Measurements from ENCODE around the gene EHD1.

EHD1 gene

DNA sequence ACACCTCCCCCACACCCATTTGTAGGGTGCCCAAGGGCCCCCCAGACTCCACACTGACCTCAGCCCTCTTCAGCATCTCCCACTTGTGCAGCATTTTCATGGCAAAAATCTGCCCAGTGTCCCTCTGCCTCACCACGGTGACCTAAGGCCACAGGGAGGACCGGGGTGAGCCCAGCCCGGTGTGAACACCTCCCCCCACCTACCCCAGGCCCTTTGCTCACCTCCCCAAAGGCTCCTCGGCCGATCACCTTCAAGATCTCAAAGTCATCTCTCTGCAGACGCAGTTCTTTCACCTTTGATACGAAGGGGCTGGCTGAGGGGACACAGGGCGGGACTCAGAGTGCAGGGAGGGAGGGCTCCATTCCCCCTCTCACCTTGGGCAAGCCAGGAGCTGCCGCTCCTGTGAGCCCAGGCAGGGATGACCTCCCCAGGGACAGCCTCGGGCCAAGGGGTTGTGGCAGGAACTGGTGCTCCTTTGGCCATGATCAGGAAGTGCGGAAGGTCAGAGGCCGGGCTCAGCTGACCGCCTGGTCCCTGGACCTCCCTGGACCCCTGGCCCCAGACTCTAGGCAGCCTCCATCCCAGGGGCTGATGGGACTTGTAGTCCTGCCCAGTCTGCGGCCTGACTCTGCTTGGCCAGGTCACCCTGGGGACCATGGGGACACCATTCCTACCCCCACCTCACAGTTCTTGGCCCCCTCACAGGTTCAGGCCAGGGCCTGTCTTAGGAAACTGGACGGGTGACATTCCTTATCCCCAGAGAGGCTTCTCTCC lies 36.6 kb downstream of the EHD1 start:
- intact Hi-C loops (cut with DNase I): no loop called here

DNA sequence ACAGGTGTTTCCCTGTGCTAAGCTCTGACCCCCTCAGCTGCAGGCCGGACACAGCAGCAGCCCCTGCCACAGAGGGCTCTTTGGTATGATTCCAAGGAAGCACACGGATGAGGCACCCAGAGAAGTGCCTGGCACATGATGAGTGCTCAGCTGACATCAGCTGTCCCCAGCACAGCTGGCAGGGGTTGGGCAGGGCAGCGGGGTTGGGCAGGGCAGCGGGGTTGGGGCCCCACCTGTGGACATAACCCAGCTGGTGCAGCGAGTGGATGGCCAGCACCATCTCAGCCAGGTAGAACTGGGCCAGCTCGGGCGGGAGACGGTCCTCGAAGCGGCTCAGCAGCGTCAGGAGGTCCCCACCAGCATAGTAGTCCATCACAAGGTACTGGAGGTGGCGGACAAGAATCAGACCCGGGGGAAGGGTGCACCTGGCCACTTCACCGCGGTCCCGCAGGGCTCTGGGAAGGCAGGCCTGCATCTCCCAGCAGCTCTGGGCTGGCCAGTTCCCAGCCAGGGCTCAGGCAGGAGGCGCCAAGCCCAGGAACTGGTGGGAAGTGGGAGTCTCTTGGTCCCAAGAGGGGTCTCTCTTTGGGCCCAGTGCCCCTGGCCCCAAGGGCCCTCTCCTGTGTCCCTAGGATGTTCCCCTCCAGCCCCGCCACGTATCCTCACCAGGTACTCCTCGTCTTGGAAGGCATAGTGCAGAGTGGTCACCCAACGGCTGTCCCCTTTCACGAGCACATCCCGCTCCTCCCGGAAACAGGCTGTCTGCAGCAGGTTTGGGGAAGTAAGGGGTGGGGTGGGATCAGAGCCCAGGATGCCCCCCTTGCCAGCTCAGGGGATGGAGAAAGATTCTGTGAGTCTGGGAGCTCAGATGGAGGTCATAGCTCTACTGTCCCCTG lies 38.3 kb downstream of the EHD1 start:
- no peak for DNase-seq
- intact Hi-C loops (cut with DNase I): no loop called here

More for the DNA sequence above, 36.6 kb downstream of the EHD1 start:
- no peak for DNase-seq

DNA sequence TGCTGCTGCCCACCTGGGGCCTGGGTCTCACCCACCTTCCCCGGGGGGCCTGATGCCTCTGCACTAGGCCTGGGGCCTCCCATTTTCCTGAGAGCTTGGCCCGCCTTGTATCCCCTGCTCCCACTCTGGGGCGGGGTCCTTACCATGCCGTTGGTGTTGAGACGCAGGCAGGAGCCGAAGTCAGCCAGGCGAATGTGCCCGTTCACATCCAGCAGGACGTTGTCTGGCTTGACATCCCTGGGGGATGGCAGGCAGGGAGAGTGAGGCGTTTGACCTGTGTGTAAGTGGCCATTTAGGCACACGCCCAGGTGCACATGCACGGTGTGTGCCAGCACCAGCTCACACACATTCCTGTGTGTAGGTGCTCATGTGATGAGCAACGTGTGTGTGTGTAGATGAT lies 39.1 kb downstream of the EHD1 start:
- intact Hi-C loops (cut with DNase I): no loop called here
- no peak for DNase-seq

DNA sequence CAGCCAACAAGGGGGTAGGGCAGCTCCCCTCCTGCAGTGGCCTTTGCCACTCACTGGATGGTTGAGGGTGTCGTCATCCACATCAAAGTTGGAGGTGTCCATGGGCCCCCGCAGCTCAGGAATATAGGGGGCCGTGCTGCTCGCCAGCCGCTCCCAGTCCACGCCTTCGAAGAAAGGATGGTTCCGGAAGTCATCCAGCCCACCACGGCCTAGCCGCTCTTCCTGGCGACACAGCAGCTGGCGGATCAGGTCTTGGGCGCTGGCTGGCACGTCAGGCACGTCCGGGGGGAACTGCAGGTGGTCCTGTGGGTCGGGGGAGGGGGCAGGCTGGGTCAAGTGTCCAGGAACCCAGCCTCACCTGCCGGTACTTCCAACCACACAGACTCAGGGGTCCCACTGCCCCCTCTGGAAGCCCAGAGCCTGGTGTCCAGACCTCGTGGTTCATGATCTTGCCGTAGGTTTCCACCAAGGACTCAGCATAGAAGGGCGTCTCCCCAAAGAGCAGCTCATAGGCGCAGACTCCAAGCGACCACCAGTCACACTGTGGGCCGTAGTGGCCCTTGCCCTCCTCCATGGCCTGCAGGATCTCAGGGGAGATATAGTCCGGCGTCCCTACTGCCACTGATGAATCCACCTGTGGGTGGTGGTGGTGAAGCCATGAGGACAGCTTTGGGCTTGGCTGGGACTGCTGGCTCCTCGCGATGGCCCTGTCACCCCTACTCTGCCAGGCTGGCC lies 39.7 kb downstream of the EHD1 start:
- no peak for DNase-seq
- intact Hi-C loops (cut with DNase I): no loop called here

DNA sequence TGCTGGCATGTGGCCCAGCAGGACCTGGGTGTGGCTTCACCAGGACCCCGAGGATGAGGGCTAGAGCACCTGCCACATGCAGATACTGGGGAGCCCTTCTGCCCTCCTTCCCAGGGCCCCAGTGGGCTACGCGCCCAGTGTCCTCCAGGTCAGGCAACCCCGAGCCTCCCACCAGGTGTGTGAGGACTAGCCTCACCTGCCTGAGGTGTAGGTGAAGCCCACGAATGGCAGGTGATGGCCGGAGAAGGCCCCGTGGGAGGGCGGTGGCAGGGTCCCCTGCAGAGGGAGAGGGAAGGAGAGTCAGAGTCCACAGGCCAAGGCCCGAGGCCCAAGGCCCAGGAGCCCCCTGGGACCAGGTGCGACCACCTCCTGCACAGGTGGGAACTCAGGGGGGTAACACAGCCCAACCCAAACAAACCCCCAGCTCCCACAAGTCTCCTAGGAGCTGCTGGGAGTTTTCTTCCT lies 40.5 kb downstream of the EHD1 start:
- no peak for DNase-seq
- intact Hi-C loops (cut with DNase I): no loop called here

DNA sequence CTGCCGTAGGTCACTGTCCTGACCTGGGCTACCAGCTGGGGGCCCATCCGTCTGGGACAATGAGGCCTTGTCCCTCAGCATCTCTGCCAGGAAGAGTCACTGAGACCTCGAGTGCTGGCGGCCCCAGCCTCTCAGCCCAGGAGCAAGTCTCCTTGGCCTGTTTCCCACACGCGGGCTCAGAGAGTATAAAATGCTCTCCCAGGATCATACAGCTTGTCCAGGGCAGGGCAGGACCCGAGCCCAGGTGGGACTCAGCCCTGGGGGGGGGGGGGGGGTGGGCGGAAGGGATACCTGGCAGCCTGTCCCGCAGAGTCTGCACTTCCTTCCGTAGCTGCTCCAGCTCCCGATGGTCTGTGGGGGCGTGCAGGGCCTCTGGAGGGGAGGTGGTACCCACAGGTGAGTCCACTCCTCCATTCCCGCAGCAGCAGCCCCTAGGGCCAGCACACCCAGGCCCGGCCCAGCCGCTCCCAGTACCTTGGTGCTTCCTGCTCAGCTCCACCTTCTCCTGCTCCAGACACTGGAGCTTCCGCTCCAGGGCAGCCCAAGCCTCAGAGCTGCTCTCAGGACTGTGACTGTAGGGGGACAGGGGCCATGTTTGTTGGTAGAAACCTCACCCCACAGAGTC lies 41.9 kb downstream of the EHD1 start:
- no peak for DNase-seq
- intact Hi-C loops (cut with DNase I): no loop called here

DNA sequence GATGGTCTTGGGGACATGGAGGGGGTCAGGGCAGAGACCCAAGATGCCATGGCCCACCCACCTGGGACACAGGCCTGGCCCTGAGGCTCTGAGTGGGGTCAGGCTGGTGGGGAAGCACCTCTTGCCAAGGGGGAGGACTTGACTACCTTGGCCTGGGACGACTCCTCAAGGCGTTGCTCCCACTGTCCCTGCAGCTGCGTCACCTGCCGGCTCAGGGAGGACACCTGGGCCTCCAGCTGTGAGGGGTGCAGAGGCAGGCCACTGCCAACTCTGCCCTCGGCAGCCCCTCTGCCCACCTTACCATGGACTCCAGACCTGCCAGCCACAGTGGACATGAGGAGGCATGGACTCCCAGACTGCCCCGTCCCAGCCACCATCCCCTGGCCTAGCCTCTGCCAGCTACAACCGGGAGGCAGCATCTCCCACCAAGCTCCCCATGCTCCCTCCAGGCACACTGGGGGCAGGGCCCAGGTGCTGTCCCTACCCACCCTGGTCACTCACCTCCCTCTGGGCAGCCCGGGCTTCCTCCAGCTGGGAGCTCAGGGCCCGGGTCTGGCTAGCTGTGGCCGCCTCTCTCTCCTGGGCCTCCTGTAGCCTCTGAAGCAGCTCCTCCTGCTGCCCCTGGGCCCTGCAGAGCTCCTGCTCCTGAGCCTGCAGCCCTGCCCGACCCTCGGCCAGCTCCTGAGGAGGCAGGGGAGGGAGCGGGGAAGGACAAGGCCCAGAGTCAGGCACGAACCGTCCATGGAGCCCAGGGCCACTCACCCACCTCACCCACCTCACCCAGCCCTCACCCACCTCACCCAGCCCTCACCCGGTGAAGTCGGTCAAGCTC lies 42.6 kb downstream of the EHD1 start:
- DNase-seq: no peak
- intact Hi-C loops (cut with DNase I): no loop called here

DNA sequence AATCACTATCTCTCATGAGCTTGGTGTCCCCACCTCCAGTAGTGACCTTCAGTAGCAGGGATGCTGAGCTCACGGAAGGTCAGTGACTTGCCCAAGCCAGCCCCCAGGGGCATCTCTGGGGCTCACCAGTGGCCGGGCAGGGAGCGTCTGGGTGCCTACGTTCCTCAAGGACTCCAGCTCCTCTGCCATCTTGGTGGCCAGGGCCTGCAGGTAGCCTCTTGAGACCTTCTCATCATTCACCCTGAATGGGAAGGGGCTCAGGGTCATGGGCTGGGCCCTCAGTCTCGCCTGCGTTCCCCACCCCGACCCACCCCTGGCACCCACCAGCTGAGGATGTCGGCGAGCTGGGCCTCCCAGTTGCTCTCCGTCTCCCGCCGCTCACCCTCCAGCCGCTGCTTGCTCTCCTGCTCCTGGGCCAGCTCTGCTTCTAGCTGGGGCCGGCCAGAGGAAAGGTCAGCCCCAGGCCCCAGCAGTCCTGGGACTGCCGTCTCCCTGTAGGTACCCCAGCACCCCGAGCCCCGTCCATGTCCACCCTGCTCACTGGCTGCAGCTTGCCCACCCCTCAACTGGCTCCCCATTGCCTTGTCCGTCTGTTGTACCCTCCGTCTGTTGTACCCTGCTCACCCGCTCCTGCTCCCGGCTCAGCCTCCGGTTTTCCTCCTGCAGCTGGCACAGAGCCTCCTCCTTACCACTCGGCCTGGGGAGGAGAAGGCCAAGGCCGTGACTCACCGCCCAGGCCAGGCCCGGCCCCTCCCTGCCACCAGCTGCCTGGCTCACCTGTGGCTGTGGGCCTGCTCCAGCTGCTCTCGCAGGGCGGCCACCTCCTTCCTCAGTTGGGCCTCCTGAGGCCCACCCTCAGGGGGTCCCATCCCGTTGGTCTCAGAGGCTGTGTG lies 43.5 kb downstream of the EHD1 start:
- no peak for DNase-seq
- intact Hi-C loops (cut with DNase I): no loop called here

DNA sequence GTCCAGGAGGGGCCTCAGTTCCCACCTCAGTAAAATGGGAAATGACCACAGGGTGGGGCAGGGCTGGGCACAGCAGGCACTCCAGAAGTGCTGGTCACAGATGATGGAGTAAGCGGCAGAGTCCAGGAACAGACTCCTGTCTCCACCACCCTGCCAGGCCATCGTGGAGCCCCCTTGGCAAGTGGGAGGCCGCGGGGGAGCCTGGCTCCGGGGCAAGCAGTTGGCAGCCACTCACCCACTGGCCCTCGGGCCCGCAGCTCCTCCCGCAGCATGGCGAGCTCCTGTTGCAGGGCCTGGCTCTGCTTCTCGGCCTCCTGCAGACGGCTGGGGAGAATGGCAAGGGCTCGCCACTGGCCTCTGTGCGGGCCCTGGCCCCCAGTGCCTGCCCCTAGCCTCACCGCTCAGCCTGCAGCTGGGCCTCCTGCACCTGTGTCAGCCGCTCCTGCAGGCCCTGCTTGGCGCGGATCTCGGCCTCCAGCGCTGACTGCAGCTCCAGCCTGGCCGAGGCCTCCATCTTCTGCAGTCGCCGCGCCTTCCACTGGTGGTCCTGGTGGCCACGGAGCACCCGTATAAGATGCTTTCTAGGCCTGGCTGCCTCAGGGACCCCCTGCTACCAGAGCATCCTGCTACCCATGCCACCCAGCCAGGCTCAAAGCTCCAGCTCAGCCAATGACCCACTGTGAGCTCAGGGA lies 44.2 kb downstream of the EHD1 start:
- no peak for DNase-seq
- intact Hi-C loops (cut with DNase I): no loop called here

DNA sequence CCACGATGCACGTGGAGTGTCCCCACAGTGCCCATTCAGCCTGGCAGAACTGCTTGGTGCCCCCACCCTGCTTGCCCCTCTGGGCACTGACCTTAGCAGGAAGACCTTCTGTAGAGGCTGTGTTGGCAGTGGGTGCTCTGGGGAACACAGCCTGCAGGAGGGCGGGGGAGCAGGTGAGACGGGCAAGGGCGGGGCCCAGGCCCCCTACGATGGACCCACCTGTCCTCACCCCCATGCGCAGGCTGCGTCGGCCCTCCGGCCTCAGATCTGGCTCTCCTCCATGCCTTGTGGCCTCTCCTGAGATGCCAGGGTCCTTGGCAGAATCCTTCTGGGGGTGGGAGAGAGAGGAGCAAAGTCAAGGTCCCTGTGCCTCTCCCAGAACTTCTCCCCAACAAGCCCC lies 44.9 kb downstream of the EHD1 start:
- no peak for DNase-seq
- intact Hi-C loops (cut with DNase I): no loop called here

DNA sequence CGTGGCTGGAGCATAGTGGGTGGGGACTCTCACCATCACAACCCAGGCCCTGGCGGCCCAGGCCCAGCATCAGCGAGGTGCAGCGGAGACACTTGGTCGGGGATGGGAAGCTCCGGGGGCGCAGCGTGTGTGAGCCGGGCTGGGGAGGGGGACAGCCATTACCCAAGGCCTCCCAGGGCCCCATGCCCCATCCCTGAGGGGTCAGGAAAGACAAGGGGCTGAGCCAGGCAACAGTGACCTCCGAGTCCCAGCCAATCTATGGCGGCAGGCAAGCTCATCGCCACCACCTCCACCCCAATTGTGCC lies 45.3 kb downstream of the EHD1 start:
- intact Hi-C loops (cut with DNase I): no loop called here

DNA sequence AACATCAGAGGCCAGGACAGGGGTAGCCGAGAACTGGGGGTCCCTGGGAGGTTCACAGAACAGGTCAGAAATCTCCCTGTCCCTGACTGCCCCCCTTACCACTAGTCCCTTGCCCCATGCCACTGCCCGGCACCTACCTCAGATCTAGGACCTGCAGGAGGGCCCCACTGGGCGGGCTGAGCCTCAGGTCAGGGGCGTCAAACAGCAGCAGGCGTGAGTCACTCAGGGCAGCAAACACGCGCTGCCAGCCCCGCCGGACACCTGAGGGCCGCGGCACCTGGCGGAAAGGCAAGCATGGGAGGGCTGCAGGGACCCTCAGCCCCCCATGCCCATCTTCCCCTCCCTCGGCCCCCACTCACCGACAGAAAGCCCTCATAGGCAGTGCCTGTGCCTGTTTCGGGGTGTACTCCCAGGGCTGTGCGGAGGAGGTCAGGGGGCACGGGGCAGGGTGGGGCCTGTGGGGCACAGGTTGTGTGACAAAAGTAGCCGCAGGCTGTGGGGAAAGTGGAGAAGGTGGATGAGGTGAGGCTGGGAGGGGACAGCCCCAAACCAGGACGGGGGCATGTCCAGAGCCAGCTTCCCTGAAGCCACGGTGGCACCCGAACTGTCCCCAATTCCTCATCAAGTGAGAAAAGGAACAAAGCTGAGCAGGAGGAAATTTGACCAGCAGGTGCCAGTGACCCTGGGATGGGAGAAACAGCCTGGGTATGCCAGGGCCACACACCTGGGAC lies 45.8 kb downstream of the EHD1 start:
- intact Hi-C loops (cut with DNase I): no loop called here
- no peak for DNase-seq

More for the DNA sequence above, 45.3 kb downstream of the EHD1 start:
- DNase-seq: no peak

DNA sequence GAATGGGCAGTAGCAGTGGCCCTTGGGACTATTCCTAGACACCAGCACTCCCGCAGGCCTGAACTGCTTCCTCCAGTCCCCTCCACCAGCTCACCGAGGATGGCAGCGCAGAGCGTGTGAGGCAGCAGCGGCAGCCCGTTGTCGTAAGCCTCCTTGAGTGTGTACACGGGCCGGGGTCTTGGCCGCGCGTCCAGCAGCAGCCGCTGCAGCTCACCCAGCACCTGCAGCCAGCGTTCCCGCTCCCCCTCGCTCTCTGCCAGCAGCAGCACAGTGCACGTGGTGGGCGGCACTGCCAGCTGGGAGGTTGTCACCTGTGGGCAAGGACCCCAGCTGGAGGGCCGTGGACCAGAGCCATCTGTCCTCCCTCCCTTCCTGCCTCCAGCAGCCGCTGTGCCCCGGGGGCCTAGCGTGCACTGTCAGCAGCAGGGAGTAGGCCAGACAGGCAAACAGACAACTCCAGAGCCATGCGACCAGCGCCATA lies 47.0 kb downstream of the EHD1 start:
- intact Hi-C loops (cut with DNase I): no loop called here

DNA sequence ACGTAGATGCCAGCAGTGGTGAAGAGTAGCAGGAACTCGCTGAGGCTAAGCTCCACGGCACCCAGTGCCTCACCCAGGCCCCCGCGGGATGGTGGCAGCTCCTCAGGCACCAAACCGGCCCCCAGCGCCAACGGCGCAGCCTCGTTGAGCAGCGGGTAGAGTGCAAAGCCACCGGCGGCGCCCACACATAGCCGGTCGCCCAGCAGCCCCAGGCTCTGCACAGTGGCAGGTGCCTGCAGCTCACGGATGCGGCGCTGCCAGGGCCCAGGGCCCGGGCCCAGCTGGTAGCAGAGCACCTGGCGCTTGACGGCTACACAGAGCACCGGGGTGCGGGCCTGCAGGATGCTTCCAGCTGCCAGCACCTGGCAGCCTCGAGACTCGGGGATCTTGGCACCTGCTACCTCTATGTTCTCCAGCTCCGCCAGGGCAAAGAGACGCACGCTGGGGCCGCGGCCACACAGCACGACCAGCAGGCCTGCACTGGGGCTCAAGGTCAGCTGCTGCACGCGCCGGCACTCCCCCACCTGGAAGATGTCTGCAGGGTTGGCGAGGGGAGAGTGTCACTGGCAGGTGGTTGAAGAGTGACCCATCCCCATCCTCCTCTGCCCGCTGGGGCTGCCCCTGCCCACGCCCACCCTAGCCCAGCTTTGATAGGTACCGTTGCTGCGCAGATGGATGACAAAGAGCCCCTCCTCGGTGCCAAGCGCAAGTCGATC lies 48.7 kb downstream of the EHD1 start:
- no peak for DNase-seq
- intact Hi-C loops (cut with DNase I): no loop called here

More for the DNA sequence above, 47.0 kb downstream of the EHD1 start:
- no peak for DNase-seq

DNA sequence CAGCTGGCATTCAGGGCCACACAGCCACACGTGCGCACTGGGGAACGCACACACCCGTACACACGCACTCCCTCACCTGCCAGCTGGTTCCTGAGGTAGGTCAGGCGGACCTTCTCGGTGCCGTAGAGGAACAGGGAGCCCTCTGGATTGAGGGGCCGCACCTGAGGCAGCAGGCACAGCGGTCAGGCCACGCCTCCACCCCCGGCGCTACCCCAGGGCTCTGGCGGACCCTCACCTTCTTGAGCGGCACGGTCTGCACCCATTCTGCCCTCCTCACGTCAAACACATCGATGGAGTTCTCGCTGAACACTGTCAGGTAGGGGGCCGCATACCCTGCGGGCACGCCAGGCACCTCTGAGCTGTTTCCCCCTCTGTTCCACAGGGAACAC lies 51.0 kb downstream of the EHD1 start:
- intact Hi-C loops (cut with DNase I): no loop called here
- no peak for DNase-seq

Measured in head of caudate nucleus (tissue), 42 donors.